Kidney (tissue), 14 donors: ENCODE results near the gene ANKRD9. TPM values are rescaled to one million over a fixed set of nuclear protein-coding genes. Genes with fewer than 3 reads are reported as not detected.
"Not testable (repeated sequence)": the region's sequence is repeated elsewhere in the genome, so short reads cannot be mapped to it uniquely, and the experiment has no call there.

ENCODE experiments used
- DNase-seq, 5 donors: peaks; one replicate each; pipeline ENCODE4 v3.0.0-alpha.2; 2013 to 2020
- FAIRE-seq: peaks from 2 replicates; lab custom pipeline; 2012; peaks lifted over from hg19 to GRCh38; lab: Jason Lieb, UNC
- H3K27ac ChIP-seq, 2 donors: one replicate each; pipeline ENCODE4 v1.7.0; 2013; ENCODE audit warnings: low read depth in 2 of 2, low read length in 2 of 2, inconsistent platforms in 1 of 2
- H3K27me3 ChIP-seq: one replicate; pipeline ENCODE4 v1.7.1; 2013; ENCODE audit warnings: low read length, inconsistent platforms; ENCODE audit not compliant: control insufficient read depth, insufficient read depth
- H3K36me3 ChIP-seq, 3 donors: one replicate each; pipeline versions ENCODE4 v1.7.0 to v1.7.1; 2013; ENCODE audit warnings: low read length in 3 of 3, control low read depth in 1 of 3, inconsistent platforms in 1 of 3; ENCODE audit not compliant: insufficient read depth in 3 of 3, control insufficient read depth in 2 of 3
- H3K4me1 ChIP-seq, 3 donors: one replicate each; pipeline versions ENCODE4 v1.7.0 to v1.7.1; 2013; ENCODE audit warnings: low read length in 3 of 3, inconsistent platforms in 1 of 3, low read depth in 1 of 3; ENCODE audit not compliant: control insufficient read depth in 2 of 3, insufficient read depth in 2 of 3
- H3K4me3 ChIP-seq, 3 donors: one replicate each; pipeline versions ENCODE4 v1.7.0 to v1.8.1; 2013; ENCODE audit warnings: low read length in 3 of 3, control low read depth in 1 of 3, inconsistent platforms in 1 of 3
- H3K9ac ChIP-seq, 3 donors: one replicate each; pipeline versions ENCODE4 v1.7.0 to v1.7.1; 2013; ENCODE audit warnings: low read length in 3 of 3, control low read depth in 1 of 3, inconsistent platforms in 1 of 3
- H3K9me3 ChIP-seq, 3 donors: one replicate each; pipeline versions ENCODE4 v1.7.0 to v1.7.1; 2013; ENCODE audit warnings: low read length in 3 of 3, control low read depth in 1 of 3, inconsistent platforms in 1 of 3; ENCODE audit not compliant: control insufficient read depth in 2 of 3, insufficient read depth in 1 of 3
- CTCF ChIP-seq: IDR thresholded peaks from 3 replicates; pipeline ENCODE4 v1.5.1; 2012; ENCODE audit warnings: mild to moderate bottlenecking, moderate library complexity, borderline replicate concordance; ENCODE audit not compliant: insufficient read depth; ENCODE audit errors: extremely low read depth
- intact Hi-C: fragments of 100-400 bp; cut with DNase I; formaldehyde crosslinking; loops from one replicate; pipeline ENCODE4 v1.11.1; 2022
- polyA plus RNA-seq: library from polyadenylated mRNA; stranded (reverse); fragments of 350-450 nt; fragmentation: Illumina TruSeq; extraction: RNeasy Lipid Tissue Mini Kit (QIAGEN cat#74804); gene quantifications from one replicate; pipeline ENCODE4 v1.2.3, GENCODE V29; 2014; ENCODE audit warnings: low read depth, low replicate concordance; ENCODE audit not compliant: insufficient read depth
- total RNA-seq: library from RNA; stranded (reverse); fragmentation: NEBNext Ultra II Directional; extraction: Animal tissue kit (Norgen Biotek cat#: 25700); gene quantifications from one replicate; pipeline ENCODE4 v1.2.1, GENCODE V29; 2021
- donor health status: control.
- donor health status: control.
- donor health status: control.
- donor health status: control.
- donor health status: control.
- donor health status: DM: yes; HTN: yes; CAD: no.
- donor health status: Normal renal cell carcinoma (clear cell type).

Gene ANKRD9
- total and polyA plus RNA-seq, 2 donors from 2014 or later, result 18.7 to 26.0 TPM

- FAIRE-seq (no peak), DNase-seq (peak in 1 of 5 donors; percentile 45)
- no peak overlapping the region for H3K4me3 ChIP-seq
- intact Hi-C loops, result no loop called here
- H3K4me1 ChIP-seq, result no peaks in the 10 kb centered on the region
- no peak overlapping the region for H3K9ac ChIP-seq
- H3K27me3 ChIP-seq, result no peaks in the 10 kb centered on the region
- H3K36me3 ChIP-seq, result no peaks in the 10 kb centered on the region
- H3K27ac ChIP-seq, result no peak overlapping the region
- no peaks in the 10 kb centered on the region for H3K9me3 ChIP-seq
- TF ChIP-seq CTCF, result no peak
Measured at GRCh38 chr14:102551995-102552705, 42.6 kb upstream of the ANKRD9 start.

- DNase-seq, H3K4me3 ChIP-seq, H3K4me1 ChIP-seq, H3K9me3 ChIP-seq, H3K36me3 ChIP-seq, H3K27ac ChIP-seq, FAIRE-seq, intact Hi-C loops, H3K9ac ChIP-seq, H3K27me3 ChIP-seq: not testable (repeated sequence)
Measured at GRCh38 chr14:102550927-102551401, 41.4 kb upstream of the ANKRD9 start.

- FAIRE-seq (no peak), DNase-seq (no peak)
- H3K4me3 ChIP-seq, result no peak overlapping the region
- H3K9ac ChIP-seq, result no peak overlapping the region
- intact Hi-C loops, result no loop called here
- no peaks in the 10 kb centered on the region for H3K36me3 ChIP-seq
- H3K27me3 ChIP-seq, result no peaks in the 10 kb centered on the region
- TF ChIP-seq CTCF, result no peak
- H3K27ac ChIP-seq, result no peak overlapping the region
- H3K9me3 ChIP-seq, result no peaks in the 10 kb centered on the region
- no peaks in the 10 kb centered on the region for H3K4me1 ChIP-seq
Measured at GRCh38 chr14:102548616-102549240, 39.2 kb upstream of the ANKRD9 start.

GRCh38 chr14:102545461-102546265 is 36.1 kb upstream of the ANKRD9 start:
- H3K4me1 ChIP-seq, result no peaks in the 10 kb centered on the region
- TF ChIP-seq CTCF, result no peak
- H3K4me3 ChIP-seq, result no peak overlapping the region
- H3K27ac ChIP-seq, result no peak overlapping the region
- H3K9me3 ChIP-seq, result no peaks in the 10 kb centered on the region
- intact Hi-C loops, result no loop called here
- FAIRE-seq (no peak), DNase-seq (peak in 3 of 5 donors; percentile 30 to 69 (median 55))
- H3K27me3 ChIP-seq, result no peaks in the 10 kb centered on the region
- H3K36me3 ChIP-seq, result no peaks in the 10 kb centered on the region
- H3K9ac ChIP-seq, result no peak overlapping the region
